GM12878 (cell line): ENCODE results near the gene IL10RA. TPM values are rescaled to one million over a fixed set of nuclear protein-coding genes. Genes with fewer than 3 reads are reported as not detected.

Source experiments
- ATAC-seq: fragments of 200-7000 bp; cut with Tn5 transposase; 3 replicates; pipeline ENCODE4 v1.9.1; 2020; ENCODE audit warnings: mild to moderate bottlenecking, moderate library complexity
- BruUV-seq: library from RNA; stranded (reverse); fragments of 400-500 nt; replicated peaks from 2 replicates; lab custom pipeline; 2021; lab: Mats Ljungman, UMichigan
- CTCF ChIA-PET: fragments of 300-600 bp; sonication (Branson Sonifier 250); formaldehyde crosslinking; extraction: SDS; loops from one replicate; lab custom pipeline; 2021; ENCODE audit warnings: inconsistent platforms; lab: Yijun Ruan, JAX
- POLR2A ChIA-PET: fragments of 350-600 bp; formaldehyde crosslinking; extraction: SDS; loops from one replicate; lab custom pipeline; 2021; ENCODE audit warnings: inconsistent platforms; lab: Charles Lee
- RAD21 ChIA-PET: fragments of 300-600 bp; sonication (Branson Sonifier 250); formaldehyde crosslinking; loops from one replicate; lab custom pipeline; 2023; ENCODE audit warnings: antibody characterized with exemption; ENCODE audit not compliant: unreplicated experiment; lab: Charles Lee
- SMC1A ChIA-PET: fragments of 300-600 bp; sonication (Branson Sonifier 250); formaldehyde crosslinking; loops from one replicate; lab custom pipeline; 2023; ENCODE audit not compliant: unreplicated experiment, uncharacterized antibody; lab: Charles Lee
- DNase-seq: peaks from one replicate; pipeline ENCODE4 v3.0.0-alpha.2; 2011; ENCODE audit warnings: low read depth, low spot score
- FAIRE-seq: peaks from 3 replicates; lab custom pipeline; 2011; peaks lifted over from hg19 to GRCh38; lab: Jason Lieb, UNC
- H2AFZ ChIP-seq: 2 replicates; pipeline ENCODE4 v1.6.0; 2011; ENCODE audit warnings: low read depth, low read length, control low read depth; ENCODE audit not compliant: control insufficient read depth
- H3K27ac ChIP-seq: 2 replicates; pipeline ENCODE4 v1.5.1; 2011; ENCODE audit warnings: control low read depth; ENCODE audit not compliant: control insufficient read depth, insufficient read depth
- H3K27me3 ChIP-seq, 2 experiments: replicated peaks in 1 of 2; 2 replicates each; pipeline versions ENCODE4 v1.6.0 to v1.6.1; 2011; ENCODE audit warnings: low read length in 1 of 2; ENCODE audit not compliant: control insufficient read depth in 2 of 2, insufficient read depth in 2 of 2
- H3K36me3 ChIP-seq, 2 experiments: 2 replicates each; pipeline ENCODE4 v1.5.1; 2011; ENCODE audit warnings: low read length in 1 of 2; ENCODE audit not compliant: control insufficient read depth in 2 of 2, insufficient read depth in 2 of 2
- H3K4me1 ChIP-seq: 2 replicates; pipeline ENCODE4 v1.6.1; 2011; ENCODE audit warnings: mild to moderate bottlenecking, low read length, moderate library complexity, mixed read lengths; ENCODE audit not compliant: control insufficient read depth, insufficient read depth
- H3K4me2 ChIP-seq: 2 replicates; pipeline ENCODE4 v1.6.0; 2011; ENCODE audit warnings: control low read depth; ENCODE audit not compliant: control insufficient read depth, insufficient read depth
- H3K4me3 ChIP-seq: fragments of 200-600 bp; sonication (generic); 2 replicates; pipeline ENCODE4 v1.5.1; 2016
- H3K79me2 ChIP-seq: 2 replicates; pipeline ENCODE4 v1.6.0; 2011; ENCODE audit warnings: low read length; ENCODE audit not compliant: control insufficient read depth, insufficient read depth
- H3K9ac ChIP-seq: 2 replicates; pipeline ENCODE4 v1.8.0; 2011; ENCODE audit warnings: low read length, control low read depth, mixed read lengths; ENCODE audit not compliant: control insufficient read depth, insufficient read depth
- H3K9me3 ChIP-seq: replicated peaks from 3 replicates; pipeline ENCODE4 v1.5.1; 2011; ENCODE audit warnings: mild to moderate bottlenecking, low read length; ENCODE audit not compliant: control insufficient read depth, insufficient read depth
- H4K20me1 ChIP-seq: 2 replicates; pipeline ENCODE4 v1.6.0; 2011; ENCODE audit not compliant: control insufficient read depth, insufficient read depth
- CBX3 ChIP-seq: fragments of 200-600 bp; sonication (generic); IDR thresholded peaks from 2 replicates; pipeline ENCODE4 v1.6.1; 2016; ENCODE audit warnings: low read depth, borderline replicate concordance
- HDAC6 ChIP-seq: fragments of 200-600 bp; sonication (generic); IDR thresholded peaks from one replicate; pipeline ENCODE4 v1.8.0; 2017; ENCODE audit warnings: antibody characterized with exemption; ENCODE audit not compliant: unreplicated experiment
- KLF5 ChIP-seq: fragments of 450-650 bp; IDR thresholded peaks from 2 replicates; pipeline ENCODE4 v1.6.1; 2014; ENCODE audit warnings: mild to moderate bottlenecking; ENCODE audit not compliant: partially characterized antibody
- NFYA ChIP-seq: IDR thresholded peaks from 2 replicates; pipeline ENCODE4 v1.6.1; 2011; ENCODE audit warnings: low read depth, mild to moderate bottlenecking, low read length, improper control_type of control experiment, borderline replicate concordance
- POLR2A ChIP-seq: IDR thresholded peaks from 2 replicates; pipeline ENCODE4 v1.6.1; 2011; ENCODE audit warnings: low read depth, mild to moderate bottlenecking, low read length
- WGBS: methylation state at CpG from one replicate; pipeline ENCODE4 v1.1.6; 2016; ENCODE audit warnings: low lambda C conversion rate; ENCODE audit not compliant: insufficient replicate concordance, insufficient coverage; ENCODE audit errors: missing lambda C conversion rate; 5-methylcytosine and 5-hydroxymethylcytosine counted together
- in situ Hi-C: fragments of 300-500 bp; cut with MboI; formaldehyde crosslinking; loops from 9 replicates; pipeline ENCODE4 v1.14.3; 2018; ENCODE audit warnings: mixed read lengths
- intact Hi-C: fragments of 100-400 bp; cut with micrococcal nuclease; formaldehyde crosslinking; loops from one replicate; pipeline ENCODE4 v1.14.2; 2022; ENCODE audit not compliant: unreplicated experiment
- polyA plus RNA-seq, 11 experiments: library from polyadenylated mRNA; depleted of rRNA in 4 of 11; unstranded in 6 of 11; stranded (reverse) in 5 of 11; fragments of >200 nt; fragmentation: Nextera tagmentation in 4 of 11; fragmentation: Illumina TruSeq in 1 of 11; extraction: Ambion mirVana in 4 of 11; extraction: Trizol in 1 of 11; gene quantifications; 1 replicate in 1 of 11; 2 replicates in 10 of 11; pipeline versions ENCODE4 v1.2.1 to v1.2.3, GENCODE V29; 2011 to 2016; ENCODE audit warnings: inconsistent platforms in 2 of 11, missing spikeins in 2 of 11, low read depth in 1 of 11
- total RNA-seq, 4 experiments: library from RNA; depleted of rRNA in 3 of 4; stranded (reverse); fragments of >200 nt in 3 of 4; fragmentation: Illumina TruSeq in 1 of 4; extraction: Trizol in 1 of 4; gene quantifications; 2 replicates each; pipeline versions ENCODE4 v1.2.1 to v1.2.3, GENCODE V29; 2013 to 2021
- TF ChIP-seq, protein P1 (sequence below): fragments of 450-650 bp; IDR thresholded peaks from 2 replicates; pipeline ENCODE4 v1.6.1; 2018; ENCODE audit warnings: borderline replicate concordance, mild to moderate bottlenecking; ENCODE audit not compliant: partially characterized antibody
- TF ChIP-seq, protein P2 (sequence below): fragments of 150-350 bp; IDR thresholded peaks from 2 replicates; pipeline ENCODE4 v1.6.1; 2014; ENCODE audit warnings: mild to moderate bottlenecking, low read depth, low read length
- TF ChIP-seq, protein P3 (sequence below): IDR thresholded peaks from 2 replicates; pipeline ENCODE4 v1.6.1; 2012; ENCODE audit warnings: improper control_type of control experiment, low read depth, low read length; ENCODE audit not compliant: insufficient replicate concordance
- TF ChIP-seq, protein P4 (sequence below): IDR thresholded peaks from 2 replicates; pipeline ENCODE4 v1.6.1; 2011; ENCODE audit warnings: borderline replicate concordance, low read depth, mild to moderate bottlenecking, moderate library complexity, low read length; ENCODE audit not compliant: insufficient read depth, poor library complexity, severe bottlenecking
- TF ChIP-seq, protein P5 (sequence below): fragments of 450-650 bp; conservative IDR thresholded peaks from 2 replicates; pipeline ENCODE4 v1.6.1; 2017; ENCODE audit warnings: mild to moderate bottlenecking, moderate library complexity

Gene IL10RA
- total and polyA plus RNA-seq, 10 of the 15 experiments (the other 5 are each of a cell fraction or from before 2014, with no cell fraction given): 0.77 to 45.9 (median 9.6) TPM

DNA sequence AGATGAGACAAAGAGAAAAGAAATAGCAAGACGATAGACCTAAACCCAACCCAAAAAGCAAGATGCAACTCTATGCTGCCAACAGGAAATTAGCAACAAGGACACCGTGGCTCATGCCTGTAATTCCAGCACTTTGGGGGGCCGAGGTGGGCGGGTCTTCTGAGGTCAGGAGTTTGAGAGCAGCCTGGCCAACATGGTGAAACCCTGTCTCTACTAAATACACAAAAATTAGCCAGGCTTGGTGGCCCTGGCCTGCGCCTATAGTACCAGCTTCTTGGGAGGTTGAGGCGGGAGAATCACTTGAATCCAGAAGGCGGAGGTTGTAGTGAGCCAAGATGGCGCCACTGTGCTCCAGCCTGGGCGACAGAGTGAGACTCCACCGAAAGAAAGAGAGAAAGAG is 24.3 kb upstream of the IL10RA start:
- H4K20me1 ChIP-seq: no peaks in the 10 kb centered on the region
- no peak overlapping the region for H3K9ac ChIP-seq
- FAIRE-seq (no peak), DNase-seq (no peak), ATAC-seq (no peak)
- WGBS: 85% methylated on average over 10 of the region's 10 CpGs
- in situ Hi-C loops (no loop called here), intact Hi-C loops (no loop called here)
- ChIA-PET POLR2A (interaction anchor here (2.5 kb wide), 1 partner anchor 13 kb away, joined by 13 read pairs; no protein-coding TSS in a partner anchor), CTCF (interaction anchor here (0.7 kb wide), 1 partner anchor 143 kb away, joined by 3 read pairs; no protein-coding TSS in a partner anchor), SMC1A (interaction anchor here (1.0 to 5.6 kb wide), 4 partner anchors 10 to 18 kb away, joined by 4 to 37 read pairs (median 12); no protein-coding TSS in a partner anchor), RAD21 (interaction anchor here (1.2 to 3.0 kb wide), 3 partner anchors 18 to 91 kb away, joined by 4 to 15 read pairs (median 7); no protein-coding TSS in a partner anchor)
- H3K4me1 ChIP-seq: peaks cover 13% of the 10 kb centered on the region
- H2AFZ ChIP-seq: no peak overlapping the region
- no TSS peak for BruUV-seq
- H3K27ac ChIP-seq: no peak overlapping the region
- H3K4me2 ChIP-seq: no peak overlapping the region
- peaks cover 8% of the 10 kb centered on the region for H3K9me3 ChIP-seq
- no peaks in the 10 kb centered on the region for H3K79me2 ChIP-seq
- H3K4me3 ChIP-seq: no peak overlapping the region
- H3K27me3 ChIP-seq: no peaks in the 10 kb centered on the region
- no peaks in the 10 kb centered on the region for H3K36me3 ChIP-seq
- TF ChIP-seq HDAC6 (no peak), NFYA (no peak), KLF5 (no peak), CBX3 (no peak), POLR2A (no peak)
- TF ChIP-seq, protein P1, sequence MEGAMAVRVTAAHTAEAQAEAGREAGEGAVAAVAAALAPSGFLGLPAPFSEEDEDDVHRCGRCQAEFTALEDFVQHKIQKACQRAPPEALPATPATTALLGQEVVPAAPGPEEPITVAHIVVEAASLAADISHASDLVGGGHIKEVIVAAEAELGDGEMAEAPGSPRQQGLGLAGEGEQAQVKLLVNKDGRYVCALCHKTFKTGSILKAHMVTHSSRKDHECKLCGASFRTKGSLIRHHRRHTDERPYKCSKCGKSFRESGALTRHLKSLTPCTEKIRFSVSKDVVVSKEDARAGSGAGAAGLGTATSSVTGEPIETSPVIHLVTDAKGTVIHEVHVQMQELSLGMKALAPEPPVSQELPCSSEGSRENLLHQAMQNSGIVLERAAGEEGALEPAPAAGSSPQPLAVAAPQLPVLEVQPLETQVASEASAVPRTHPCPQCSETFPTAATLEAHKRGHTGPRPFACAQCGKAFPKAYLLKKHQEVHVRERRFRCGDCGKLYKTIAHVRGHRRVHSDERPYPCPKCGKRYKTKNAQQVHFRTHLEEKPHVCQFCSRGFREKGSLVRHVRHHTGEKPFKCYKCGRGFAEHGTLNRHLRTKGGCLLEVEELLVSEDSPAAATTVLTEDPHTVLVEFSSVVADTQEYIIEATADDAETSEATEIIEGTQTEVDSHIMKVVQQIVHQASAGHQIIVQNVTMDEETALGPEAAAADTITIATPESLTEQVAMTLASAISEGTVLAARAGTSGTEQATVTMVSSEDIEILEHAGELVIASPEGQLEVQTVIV: no peak
- TF ChIP-seq, protein P2, sequence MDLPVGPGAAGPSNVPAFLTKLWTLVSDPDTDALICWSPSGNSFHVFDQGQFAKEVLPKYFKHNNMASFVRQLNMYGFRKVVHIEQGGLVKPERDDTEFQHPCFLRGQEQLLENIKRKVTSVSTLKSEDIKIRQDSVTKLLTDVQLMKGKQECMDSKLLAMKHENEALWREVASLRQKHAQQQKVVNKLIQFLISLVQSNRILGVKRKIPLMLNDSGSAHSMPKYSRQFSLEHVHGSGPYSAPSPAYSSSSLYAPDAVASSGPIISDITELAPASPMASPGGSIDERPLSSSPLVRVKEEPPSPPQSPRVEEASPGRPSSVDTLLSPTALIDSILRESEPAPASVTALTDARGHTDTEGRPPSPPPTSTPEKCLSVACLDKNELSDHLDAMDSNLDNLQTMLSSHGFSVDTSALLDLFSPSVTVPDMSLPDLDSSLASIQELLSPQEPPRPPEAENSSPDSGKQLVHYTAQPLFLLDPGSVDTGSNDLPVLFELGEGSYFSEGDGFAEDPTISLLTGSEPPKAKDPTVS: no peak
- TF ChIP-seq, protein P3, sequence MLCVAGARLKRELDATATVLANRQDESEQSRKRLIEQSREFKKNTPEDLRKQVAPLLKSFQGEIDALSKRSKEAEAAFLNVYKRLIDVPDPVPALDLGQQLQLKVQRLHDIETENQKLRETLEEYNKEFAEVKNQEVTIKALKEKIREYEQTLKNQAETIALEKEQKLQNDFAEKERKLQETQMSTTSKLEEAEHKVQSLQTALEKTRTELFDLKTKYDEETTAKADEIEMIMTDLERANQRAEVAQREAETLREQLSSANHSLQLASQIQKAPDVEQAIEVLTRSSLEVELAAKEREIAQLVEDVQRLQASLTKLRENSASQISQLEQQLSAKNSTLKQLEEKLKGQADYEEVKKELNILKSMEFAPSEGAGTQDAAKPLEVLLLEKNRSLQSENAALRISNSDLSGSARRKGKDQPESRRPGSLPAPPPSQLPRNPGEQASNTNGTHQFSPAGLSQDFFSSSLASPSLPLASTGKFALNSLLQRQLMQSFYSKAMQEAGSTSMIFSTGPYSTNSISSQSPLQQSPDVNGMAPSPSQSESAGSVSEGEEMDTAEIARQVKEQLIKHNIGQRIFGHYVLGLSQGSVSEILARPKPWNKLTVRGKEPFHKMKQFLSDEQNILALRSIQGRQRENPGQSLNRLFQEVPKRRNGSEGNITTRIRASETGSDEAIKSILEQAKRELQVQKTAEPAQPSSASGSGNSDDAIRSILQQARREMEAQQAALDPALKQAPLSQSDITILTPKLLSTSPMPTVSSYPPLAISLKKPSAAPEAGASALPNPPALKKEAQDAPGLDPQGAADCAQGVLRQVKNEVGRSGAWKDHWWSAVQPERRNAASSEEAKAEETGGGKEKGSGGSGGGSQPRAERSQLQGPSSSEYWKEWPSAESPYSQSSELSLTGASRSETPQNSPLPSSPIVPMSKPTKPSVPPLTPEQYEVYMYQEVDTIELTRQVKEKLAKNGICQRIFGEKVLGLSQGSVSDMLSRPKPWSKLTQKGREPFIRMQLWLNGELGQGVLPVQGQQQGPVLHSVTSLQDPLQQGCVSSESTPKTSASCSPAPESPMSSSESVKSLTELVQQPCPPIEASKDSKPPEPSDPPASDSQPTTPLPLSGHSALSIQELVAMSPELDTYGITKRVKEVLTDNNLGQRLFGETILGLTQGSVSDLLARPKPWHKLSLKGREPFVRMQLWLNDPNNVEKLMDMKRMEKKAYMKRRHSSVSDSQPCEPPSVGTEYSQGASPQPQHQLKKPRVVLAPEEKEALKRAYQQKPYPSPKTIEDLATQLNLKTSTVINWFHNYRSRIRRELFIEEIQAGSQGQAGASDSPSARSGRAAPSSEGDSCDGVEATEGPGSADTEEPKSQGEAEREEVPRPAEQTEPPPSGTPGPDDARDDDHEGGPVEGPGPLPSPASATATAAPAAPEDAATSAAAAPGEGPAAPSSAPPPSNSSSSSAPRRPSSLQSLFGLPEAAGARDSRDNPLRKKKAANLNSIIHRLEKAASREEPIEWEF: no peak
- TF ChIP-seq, protein P4, sequence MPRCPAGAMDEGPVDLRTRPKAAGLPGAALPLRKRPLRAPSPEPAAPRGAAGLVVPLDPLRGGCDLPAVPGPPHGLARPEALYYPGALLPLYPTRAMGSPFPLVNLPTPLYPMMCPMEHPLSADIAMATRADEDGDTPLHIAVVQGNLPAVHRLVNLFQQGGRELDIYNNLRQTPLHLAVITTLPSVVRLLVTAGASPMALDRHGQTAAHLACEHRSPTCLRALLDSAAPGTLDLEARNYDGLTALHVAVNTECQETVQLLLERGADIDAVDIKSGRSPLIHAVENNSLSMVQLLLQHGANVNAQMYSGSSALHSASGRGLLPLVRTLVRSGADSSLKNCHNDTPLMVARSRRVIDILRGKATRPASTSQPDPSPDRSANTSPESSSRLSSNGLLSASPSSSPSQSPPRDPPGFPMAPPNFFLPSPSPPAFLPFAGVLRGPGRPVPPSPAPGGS: no peak
- TF ChIP-seq, protein P5, sequence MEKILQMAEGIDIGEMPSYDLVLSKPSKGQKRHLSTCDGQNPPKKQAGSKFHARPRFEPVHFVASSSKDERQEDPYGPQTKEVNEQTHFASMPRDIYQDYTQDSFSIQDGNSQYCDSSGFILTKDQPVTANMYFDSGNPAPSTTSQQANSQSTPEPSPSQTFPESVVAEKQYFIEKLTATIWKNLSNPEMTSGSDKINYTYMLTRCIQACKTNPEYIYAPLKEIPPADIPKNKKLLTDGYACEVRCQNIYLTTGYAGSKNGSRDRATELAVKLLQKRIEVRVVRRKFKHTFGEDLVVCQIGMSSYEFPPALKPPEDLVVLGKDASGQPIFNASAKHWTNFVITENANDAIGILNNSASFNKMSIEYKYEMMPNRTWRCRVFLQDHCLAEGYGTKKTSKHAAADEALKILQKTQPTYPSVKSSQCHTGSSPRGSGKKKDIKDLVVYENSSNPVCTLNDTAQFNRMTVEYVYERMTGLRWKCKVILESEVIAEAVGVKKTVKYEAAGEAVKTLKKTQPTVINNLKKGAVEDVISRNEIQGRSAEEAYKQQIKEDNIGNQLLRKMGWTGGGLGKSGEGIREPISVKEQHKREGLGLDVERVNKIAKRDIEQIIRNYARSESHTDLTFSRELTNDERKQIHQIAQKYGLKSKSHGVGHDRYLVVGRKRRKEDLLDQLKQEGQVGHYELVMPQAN: no peak
